ENCODE results near the gene CPNE2.

Gene CPNE2

GRCh38 chr16:57146735-57147134 is 54.4 kb downstream of the CPNE2 start:
- no peak overlapping the region for H3K27ac ChIP-seq (ENCODE audit: low read depth, low read length)

GRCh38 chr16:57147381-57148221 is 55.2 kb downstream of the CPNE2 start:
- Histone ChIP-seq H3K4me3 (ENCODE audit: low read depth, low read length) (no peak overlapping the region), H3K79me2 (ENCODE audit: control insufficient read depth, insufficient read depth, low read length, unreplicated experiment) (no peaks in the 10 kb centered on the region), H3K4me1 (ENCODE audit: control insufficient read depth, insufficient read depth, low read length, unreplicated experiment) (no peaks in the 10 kb centered on the region), H3K27ac (ENCODE audit: low read depth, low read length) (no peak overlapping the region), H3K27me3 (ENCODE audit: insufficient read depth, low read length) (no peaks in the 10 kb centered on the region), H2AFZ (ENCODE audit: low read length, unreplicated experiment) (no peak overlapping the region), H3K36me3 (ENCODE audit: insufficient read depth, low read length) (no peaks in the 10 kb centered on the region; the same call in 1 of the 2 replicates)

More at GRCh38 chr16:57146735-57147134, 54.4 kb downstream of the CPNE2 start:
- H2AFZ ChIP-seq (ENCODE audit: low read length, unreplicated experiment), result no peak overlapping the region
- no peaks in the 10 kb centered on the region for H3K27me3 ChIP-seq (ENCODE audit: insufficient read depth, low read length)
- H3K36me3 ChIP-seq (ENCODE audit: insufficient read depth, low read length), result no peaks in the 10 kb centered on the region
- no peaks in the 10 kb centered on the region for H3K79me2 ChIP-seq (ENCODE audit: control insufficient read depth, insufficient read depth, low read length, unreplicated experiment)
- H3K4me1 ChIP-seq (ENCODE audit: control insufficient read depth, insufficient read depth, low read length, unreplicated experiment), result no peaks in the 10 kb centered on the region
- H3K4me3 ChIP-seq (ENCODE audit: low read depth, low read length), result no peak overlapping the region

- Histone ChIP-seq H3K4me3 (ENCODE audit: low read depth, low read length) (no peak overlapping the region), H3K27ac (ENCODE audit: low read depth, low read length) (no peak overlapping the region), H3K36me3 (ENCODE audit: insufficient read depth, low read length) (peaks cover under 1% of the 10 kb centered on the region; the same call in 1 of the 2 replicates), H3K27me3 (ENCODE audit: insufficient read depth, low read length) (no peaks in the 10 kb centered on the region), H2AFZ (ENCODE audit: low read length, unreplicated experiment) (no peak overlapping the region), H3K79me2 (ENCODE audit: control insufficient read depth, insufficient read depth, low read length, unreplicated experiment) (no peaks in the 10 kb centered on the region), H3K4me1 (ENCODE audit: control insufficient read depth, insufficient read depth, low read length, unreplicated experiment) (no peaks in the 10 kb centered on the region)
Observed at GRCh38 chr16:57148481-57148880, 56.1 kb downstream of the CPNE2 start.

GRCh38 chr16:57149391-57149790 is 57.0 kb downstream of the CPNE2 start:
- no peak overlapping the region for H3K4me3 ChIP-seq (ENCODE audit: low read depth, low read length)
- H3K27ac ChIP-seq (ENCODE audit: low read depth, low read length), result no peak overlapping the region
- no peaks in the 10 kb centered on the region for H3K4me1 ChIP-seq (ENCODE audit: control insufficient read depth, insufficient read depth, low read length, unreplicated experiment)
- H2AFZ ChIP-seq (ENCODE audit: low read length, unreplicated experiment), result no peak overlapping the region
- no peaks in the 10 kb centered on the region for H3K79me2 ChIP-seq (ENCODE audit: control insufficient read depth, insufficient read depth, low read length, unreplicated experiment)
- H3K36me3 ChIP-seq (ENCODE audit: insufficient read depth, low read length), result peaks cover 7% of the 10 kb centered on the region; the same call in 1 of the 2 replicates
- no peaks in the 10 kb centered on the region for H3K27me3 ChIP-seq (ENCODE audit: insufficient read depth, low read length)

- peaks cover 7% of the 10 kb centered on the region; the same call in 1 of the 2 replicates for H3K36me3 ChIP-seq (ENCODE audit: insufficient read depth, low read length)
- no peak overlapping the region for H3K27ac ChIP-seq (ENCODE audit: low read depth, low read length)
Observed at GRCh38 chr16:57150682-57151330, 58.4 kb downstream of the CPNE2 start.

GRCh38 chr16:57151369-57151768 is 59.0 kb downstream of the CPNE2 start:
- Histone ChIP-seq H3K36me3 (ENCODE audit: insufficient read depth, low read length) (peaks cover 8% of the 10 kb centered on the region), H3K27me3 (ENCODE audit: insufficient read depth, low read length) (no peaks in the 10 kb centered on the region), H3K4me1 (ENCODE audit: control insufficient read depth, insufficient read depth, low read length, unreplicated experiment) (no peaks in the 10 kb centered on the region), H2AFZ (ENCODE audit: low read length, unreplicated experiment) (no peak overlapping the region), H3K79me2 (ENCODE audit: control insufficient read depth, insufficient read depth, low read length, unreplicated experiment) (no peaks in the 10 kb centered on the region), H3K4me3 (ENCODE audit: low read depth, low read length) (no peak overlapping the region), H3K27ac (ENCODE audit: low read depth, low read length) (no peak overlapping the region)

More at GRCh38 chr16:57150682-57151330, 58.4 kb downstream of the CPNE2 start:
- Histone ChIP-seq H3K4me1 (ENCODE audit: control insufficient read depth, insufficient read depth, low read length, unreplicated experiment) (no peaks in the 10 kb centered on the region), H3K79me2 (ENCODE audit: control insufficient read depth, insufficient read depth, low read length, unreplicated experiment) (no peaks in the 10 kb centered on the region), H3K4me3 (ENCODE audit: low read depth, low read length) (no peak overlapping the region), H3K27me3 (ENCODE audit: insufficient read depth, low read length) (no peaks in the 10 kb centered on the region), H2AFZ (ENCODE audit: low read length, unreplicated experiment) (no peak overlapping the region)

GRCh38 chr16:57152096-57153093 is 60.0 kb downstream of the CPNE2 start:
- peaks cover 18% of the 10 kb centered on the region for H3K36me3 ChIP-seq (ENCODE audit: insufficient read depth, low read length)
- H3K27me3 ChIP-seq (ENCODE audit: insufficient read depth, low read length), result no peaks in the 10 kb centered on the region
- no peaks in the 10 kb centered on the region for H3K4me1 ChIP-seq (ENCODE audit: control insufficient read depth, insufficient read depth, low read length, unreplicated experiment)
- no peaks in the 10 kb centered on the region for H3K79me2 ChIP-seq (ENCODE audit: control insufficient read depth, insufficient read depth, low read length, unreplicated experiment)
- H3K27ac ChIP-seq (ENCODE audit: low read depth, low read length), result no peak overlapping the region
- H2AFZ ChIP-seq (ENCODE audit: low read length, unreplicated experiment), result no peak overlapping the region
- no peak overlapping the region for H3K4me3 ChIP-seq (ENCODE audit: low read depth, low read length)

- Histone ChIP-seq H3K4me3 (ENCODE audit: low read depth, low read length) (no peak overlapping the region), H3K27me3 (ENCODE audit: insufficient read depth, low read length) (no peaks in the 10 kb centered on the region), H3K4me1 (ENCODE audit: control insufficient read depth, insufficient read depth, low read length, unreplicated experiment) (no peaks in the 10 kb centered on the region), H3K36me3 (ENCODE audit: insufficient read depth, low read length) (peaks cover 21% of the 10 kb centered on the region), H2AFZ (ENCODE audit: low read length, unreplicated experiment) (no peak overlapping the region), H3K79me2 (ENCODE audit: control insufficient read depth, insufficient read depth, low read length, unreplicated experiment) (no peaks in the 10 kb centered on the region), H3K27ac (ENCODE audit: low read depth, low read length) (no peak overlapping the region)
Observed at GRCh38 chr16:57153841-57154240, 61.5 kb downstream of the CPNE2 start.

GRCh38 chr16:57155702-57156350 is 63.4 kb downstream of the CPNE2 start:
- no peak overlapping the region for H3K4me3 ChIP-seq (ENCODE audit: low read depth, low read length)
- H3K4me1 ChIP-seq (ENCODE audit: control insufficient read depth, insufficient read depth, low read length, unreplicated experiment), result no peaks in the 10 kb centered on the region
- H3K79me2 ChIP-seq (ENCODE audit: control insufficient read depth, insufficient read depth, low read length, unreplicated experiment), result no peaks in the 10 kb centered on the region
- no peak overlapping the region for H2AFZ ChIP-seq (ENCODE audit: low read length, unreplicated experiment)
- no peaks in the 10 kb centered on the region for H3K27me3 ChIP-seq (ENCODE audit: insufficient read depth, low read length)
- H3K36me3 ChIP-seq (ENCODE audit: insufficient read depth, low read length), result peaks cover 26% of the 10 kb centered on the region
- no peak overlapping the region for H3K27ac ChIP-seq (ENCODE audit: low read depth, low read length)

GRCh38 chr16:57156351-57156703 is 63.9 kb downstream of the CPNE2 start:
- no peaks in the 10 kb centered on the region for H3K27me3 ChIP-seq (ENCODE audit: insufficient read depth, low read length)
- H3K4me1 ChIP-seq (ENCODE audit: control insufficient read depth, insufficient read depth, low read length, unreplicated experiment), result no peaks in the 10 kb centered on the region
- no peak overlapping the region for H3K4me3 ChIP-seq (ENCODE audit: low read depth, low read length)
- no peak overlapping the region for H3K27ac ChIP-seq (ENCODE audit: low read depth, low read length)
- H3K36me3 ChIP-seq (ENCODE audit: insufficient read depth, low read length), result peaks cover 26% of the 10 kb centered on the region
- H2AFZ ChIP-seq (ENCODE audit: low read length, unreplicated experiment), result no peak overlapping the region
- H3K79me2 ChIP-seq (ENCODE audit: control insufficient read depth, insufficient read depth, low read length, unreplicated experiment), result no peaks in the 10 kb centered on the region

All from ACC112 (cell line).